GM23338 (cell line): Measurements from ENCODE around the gene LONP1. TPM values are rescaled to one million over a fixed set of nuclear protein-coding genes. Genes with fewer than 3 reads are reported as not detected.

Experiments
- ATAC-seq: fragments of 200-7000 bp; cut with Tn5 transposase; 3 replicates; pipeline ENCODE4 v1.9.1; 2020
- DNase-seq: peaks from one replicate; pipeline ENCODE4 v3.0.0-alpha.2; 2015; ENCODE audit warnings: low spot score
- H2AFZ ChIP-seq: fragments of 200-600 bp; sonication (generic); 2 replicates; pipeline ENCODE4 v1.8.0; 2016; ENCODE audit warnings: antibody characterized with exemption, mild to moderate bottlenecking, moderate library complexity
- H3F3A ChIP-seq: fragments of 200-600 bp; sonication (generic); replicated peaks from 2 replicates; pipeline ENCODE4 v1.8.0; 2017; ENCODE audit warnings: antibody characterized with exemption, mixed run types, low read depth
- H3K27ac ChIP-seq: fragments of 200-600 bp; sonication (generic); 2 replicates; pipeline ENCODE4 v1.6.1; 2016; ENCODE audit warnings: low read depth
- H3K27me3 ChIP-seq: fragments of 200-600 bp; sonication (generic); 2 replicates; pipeline ENCODE4 v1.8.0; 2016; ENCODE audit warnings: mild to moderate bottlenecking, mixed run types, moderate library complexity; ENCODE audit not compliant: insufficient read depth
- H3K36me3 ChIP-seq: fragments of 200-600 bp; sonication (generic); 2 replicates; pipeline ENCODE4 v1.8.0; 2016; ENCODE audit warnings: mild to moderate bottlenecking; ENCODE audit not compliant: insufficient read depth
- H3K4me1 ChIP-seq: fragments of 200-600 bp; sonication (generic); 2 replicates; pipeline ENCODE4 v1.8.0; 2016; ENCODE audit warnings: mild to moderate bottlenecking, moderate library complexity; ENCODE audit not compliant: insufficient read depth
- H3K4me2 ChIP-seq: fragments of 200-600 bp; sonication (generic); 2 replicates; pipeline ENCODE4 v1.7.1; 2017; ENCODE audit warnings: mixed run types
- H3K4me3 ChIP-seq: fragments of 200-600 bp; sonication (generic); 2 replicates; pipeline ENCODE4 v1.6.1; 2016; ENCODE audit warnings: mixed run types
- H3K79me2 ChIP-seq: fragments of 200-600 bp; sonication (generic); replicated peaks from 2 replicates; pipeline ENCODE4 v1.8.0; 2017; ENCODE audit warnings: mild to moderate bottlenecking; ENCODE audit not compliant: insufficient read depth
- H3K9me2 ChIP-seq: fragments of 200-600 bp; sonication (generic); 2 replicates; pipeline ENCODE4 v1.8.0; 2017; ENCODE audit not compliant: insufficient read depth
- H4K20me1 ChIP-seq: fragments of 200-600 bp; sonication (generic); replicated peaks from 2 replicates; pipeline ENCODE4 v1.8.0; 2017; ENCODE audit warnings: mild to moderate bottlenecking; ENCODE audit not compliant: insufficient read depth
- H3K27ac Mint-ChIP-seq: 2 replicates; pipeline ENCODE4 v1.8.0; 2020; ENCODE audit warnings: inconsistent platforms, mild to moderate bottlenecking, moderate library complexity, mixed read lengths
- H3K27me3 Mint-ChIP-seq: 3 replicates; pipeline ENCODE4 v1.8.0; 2022; ENCODE audit warnings: low read depth, mild to moderate bottlenecking, moderate library complexity, mixed read lengths, inconsistent platforms; ENCODE audit not compliant: insufficient read depth, poor library complexity
- H3K36me3 Mint-ChIP-seq: 3 replicates; pipeline ENCODE4 v1.8.0; 2021; ENCODE audit warnings: low read depth, mild to moderate bottlenecking, inconsistent platforms, moderate library complexity, mixed read lengths
- H3K4me1 Mint-ChIP-seq: 3 replicates; pipeline ENCODE4 v1.8.0; 2020; ENCODE audit warnings: mild to moderate bottlenecking, inconsistent platforms, mixed read lengths
- H3K4me3 Mint-ChIP-seq: 3 replicates; pipeline ENCODE4 v1.8.0; 2021; ENCODE audit warnings: moderate library complexity, mild to moderate bottlenecking, inconsistent platforms, mixed read lengths
- H3K9me3 Mint-ChIP-seq: 3 replicates; pipeline ENCODE4 v1.8.0; 2020; ENCODE audit warnings: moderate library complexity, mild to moderate bottlenecking, inconsistent platforms, mixed read lengths
- CTCF ChIP-seq, 2 experiments: fragments of 200-600 bp in 1 of 2; sonication (generic) in 1 of 2; conservative IDR thresholded peaks; 2 replicates each; pipeline versions ENCODE4 v1.5.1 to v1.6.1; 2016 to 2017; ENCODE audit warnings: antibody characterized with exemption in 2 of 2, low read depth in 2 of 2, mild to moderate bottlenecking in 2 of 2, moderate library complexity in 1 of 2
- ETS1 ChIP-seq: IDR thresholded peaks from 2 replicates; pipeline ENCODE4 v1.6.1; 2016; ENCODE audit warnings: antibody characterized with exemption
- EZH2 ChIP-seq: fragments of 200-600 bp; sonication (generic); IDR thresholded peaks from one replicate; pipeline ENCODE4 v1.8.0; 2017; ENCODE audit warnings: antibody characterized with exemption, mild to moderate bottlenecking, low read depth; ENCODE audit not compliant: unreplicated experiment
- JUNB ChIP-seq: IDR thresholded peaks from one replicate; pipeline ENCODE4 v1.6.1; 2016; ENCODE audit warnings: antibody characterized with exemption; ENCODE audit not compliant: unreplicated experiment
- NANOG ChIP-seq: IDR thresholded peaks from 2 replicates; pipeline ENCODE4 v1.6.1; 2016; ENCODE audit warnings: antibody characterized with exemption, borderline replicate concordance
- POLR2AphosphoS5 ChIP-seq: IDR thresholded peaks from 2 replicates; pipeline ENCODE4 v1.6.1; 2016; ENCODE audit warnings: antibody characterized with exemption, low read depth
- STAT1 ChIP-seq: IDR thresholded peaks from one replicate; pipeline ENCODE4 v1.6.1; 2016; ENCODE audit warnings: antibody characterized with exemption; ENCODE audit not compliant: unreplicated experiment
- polyA plus RNA-seq: library from polyadenylated mRNA; unstranded; fragments of >200 nt; fragmentation: Nextera tagmentation; extraction: Ambion mirVana; gene quantifications from 2 replicates; pipeline ENCODE4 v1.2.1, GENCODE V29; 2016
- total RNA-seq: library from RNA; depleted of rRNA; stranded (reverse); fragments of >200 nt; shearing (Covaris generic); gene quantifications from 2 replicates; pipeline ENCODE4 v1.2.3, GENCODE V29; 2014

The LONP1 gene
- total and polyA plus RNA-seq, 2 experiments from 2014 or later, result 68.6 to 137 TPM

GRCh38 chr19:5697022-5697889 lies 22.7 kb downstream of the LONP1 start:
- Mint-ChIP-seq H3K4me3 (no peak overlapping the region), H3K4me1 (0 out of 3 replicates have a peak, but pooled peaks cover 4% of the 10 kb centered on the region), H3K9me3 (peaks cover 3% of the 10 kb centered on the region; the same call in 2 of the 3 replicates), H3K36me3 (peaks cover 80% of the 10 kb centered on the region), H3K27me3 (peaks cover 46% of the 10 kb centered on the region), H3K27ac (no peak overlapping the region)
- H3K27me3 ChIP-seq, result no peaks in the 10 kb centered on the region
- H3K36me3 ChIP-seq, result no peaks in the 10 kb centered on the region
- H3F3A ChIP-seq, result peaks cover 11% of the 10 kb centered on the region
- no peak overlapping the region for H3K4me2 ChIP-seq
- peaks cover 5% of the 10 kb centered on the region for H3K79me2 ChIP-seq
- peaks cover 12% of the 10 kb centered on the region; the same call in 1 of the 2 replicates for H4K20me1 ChIP-seq
- H3K4me3 ChIP-seq, result no peak overlapping the region
- H3K9me2 ChIP-seq, result no peaks in the 10 kb centered on the region
- peak overlapping the region; percentile 45; the same call in 1 of the 2 replicates for H3K27ac ChIP-seq
- no peak overlapping the region for H2AFZ ChIP-seq
- no peaks in the 10 kb centered on the region for H3K4me1 ChIP-seq
- no peak for TF ChIP-seq EZH2
- TF ChIP-seq POLR2AphosphoS5, result peak; percentile 13; the same call in 1 of the 2 replicates
- ATAC-seq, result no peak
- DNase-seq, result peak; percentile 6

GRCh38 chr19:5696196-5697021 lies 23.5 kb downstream of the LONP1 start:
- peaks cover 50% of the 10 kb centered on the region for H3K27me3 Mint-ChIP-seq
- Histone ChIP-seq H3K79me2 (peaks cover 13% of the 10 kb centered on the region), H3K4me3 (no peak overlapping the region), H2AFZ (no peak overlapping the region), H3K4me1 (no peaks in the 10 kb centered on the region), H3K4me2 (no peak overlapping the region), H4K20me1 (peaks cover 13% of the 10 kb centered on the region; the same call in 1 of the 2 replicates), H3K36me3 (no peaks in the 10 kb centered on the region), H3K9me2 (no peaks in the 10 kb centered on the region), H3K27ac (no peak overlapping the region), H3K27me3 (no peaks in the 10 kb centered on the region), H3F3A (peaks cover 16% of the 10 kb centered on the region)
- ATAC-seq (no peak), DNase-seq (peak; percentile 0)
- peak; percentile 18; the same call in 1 of the 2 replicates for TF ChIP-seq POLR2AphosphoS5
- no peak for TF ChIP-seq NANOG
- H3K9me3 Mint-ChIP-seq, result peaks cover 3% of the 10 kb centered on the region; the same call in 2 of the 3 replicates
- H3K4me3 Mint-ChIP-seq, result no peak overlapping the region
- 0 out of 3 replicates have a peak, but pooled peaks cover 4% of the 10 kb centered on the region for H3K4me1 Mint-ChIP-seq
- H3K36me3 Mint-ChIP-seq, result peaks cover 83% of the 10 kb centered on the region
- no peak overlapping the region for H3K27ac Mint-ChIP-seq

GRCh38 chr19:5695649-5696195 lies 24.2 kb downstream of the LONP1 start:
- no peak for TF ChIP-seq STAT1
- peak in 1 of 2 experiments; percentile 31; a peak in 2 of 4 replicates for TF ChIP-seq CTCF (conservative IDR thresholded peaks at IDR 0.05; ENCODE audit: low read depth in 2 of 2)
- TF ChIP-seq JUNB, result no peak
- TF ChIP-seq ETS1, result no peak
- TF ChIP-seq POLR2AphosphoS5, result no peak
- H3K79me2 ChIP-seq, result peaks cover 20% of the 10 kb centered on the region
- H3K27ac Mint-ChIP-seq, result no peak overlapping the region

More at GRCh38 chr19:5695649-5696195, 24.2 kb downstream of the LONP1 start:
- Mint-ChIP-seq H3K27me3 (peaks cover 49% of the 10 kb centered on the region), H3K9me3 (peaks cover 3% of the 10 kb centered on the region; the same call in 2 of the 3 replicates), H3K4me1 (0 out of 3 replicates have a peak, but pooled peaks cover 4% of the 10 kb centered on the region), H3K36me3 (peaks cover 83% of the 10 kb centered on the region), H3K4me3 (no peak overlapping the region)
- no peaks in the 10 kb centered on the region for H3K27me3 ChIP-seq
- H3F3A ChIP-seq, result peaks cover 16% of the 10 kb centered on the region
- no peaks in the 10 kb centered on the region for H3K4me1 ChIP-seq
- no peak overlapping the region for H2AFZ ChIP-seq
- H3K36me3 ChIP-seq, result no peaks in the 10 kb centered on the region
- no peak overlapping the region for H3K27ac ChIP-seq
- ATAC-seq (peak; percentile 3; the same call in 2 of the 3 replicates), DNase-seq (peak; percentile 24)
- H3K4me2 ChIP-seq, result no peak overlapping the region
- H4K20me1 ChIP-seq, result peaks cover 13% of the 10 kb centered on the region; the same call in 1 of the 2 replicates
- H3K4me3 ChIP-seq, result no peak overlapping the region
- no peaks in the 10 kb centered on the region for H3K9me2 ChIP-seq
